NCI-H748 (cell line): Measurements from ENCODE around the gene CCL4.
"Not testable (repeated sequence)": the region's sequence is repeated elsewhere in the genome, so short reads cannot be mapped to it uniquely, and the experiment has no call there.

Experiments used
- DNase-seq: peaks from one replicate; lab custom pipeline; 2025; ENCODE audit not compliant: unreplicated experiment; lab: John Stamatoyannopoulos, UW

Gene CCL4

GRCh38 chr17:36115649-36115977 lies 12.0 kb downstream of the CCL4 start:
- DNase-seq, result not testable (repeated sequence)

DNA sequence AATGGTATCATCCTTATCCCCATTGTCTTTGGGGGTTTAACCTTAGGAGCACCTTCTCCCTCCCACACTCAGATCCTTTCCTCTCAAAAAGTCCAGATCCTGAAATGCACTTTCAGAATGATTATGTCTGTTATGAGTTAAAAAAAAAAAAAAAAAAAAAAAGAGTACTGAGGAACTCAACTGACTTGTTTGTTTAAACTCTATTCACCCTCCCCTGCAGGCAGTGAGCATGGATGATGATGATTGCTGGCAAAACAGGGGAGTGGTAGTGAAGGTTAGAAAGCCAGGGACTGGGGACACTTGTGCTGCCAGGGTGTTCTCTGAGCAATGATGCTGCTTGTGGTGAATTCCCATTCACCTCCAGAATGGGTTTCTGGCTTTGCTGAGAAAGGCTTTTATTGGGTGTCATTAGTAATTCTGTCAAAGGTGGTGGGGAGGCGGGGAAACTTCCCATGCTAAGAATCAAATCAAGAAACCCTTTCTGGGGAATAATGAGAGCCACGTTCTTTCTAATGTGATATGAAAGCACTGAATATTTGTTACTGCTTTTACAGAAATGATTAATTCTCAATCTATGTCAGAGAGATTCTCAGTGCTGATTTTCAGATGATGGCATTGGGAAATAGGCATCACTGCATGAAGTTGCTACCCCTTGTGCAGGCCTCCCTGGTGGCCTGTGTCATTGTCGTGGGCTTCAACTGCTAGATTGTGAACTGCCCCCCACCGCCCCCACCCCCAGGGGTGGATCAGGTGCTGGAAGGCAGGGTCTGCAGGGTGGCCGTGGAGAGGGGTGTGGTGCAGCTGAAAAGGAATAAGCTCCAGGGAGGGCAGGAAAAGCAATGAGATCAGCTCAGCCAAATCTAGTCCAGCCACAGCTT lies 14.1 kb downstream of the CCL4 start:
- no peak for DNase-seq

- no peak for DNase-seq
Measured at GRCh38 chr17:36118477-36119353, 15.1 kb downstream of the CCL4 start.

GRCh38 chr17:36120221-36120620 lies 16.6 kb downstream of the CCL4 start:
- DNase-seq, result no peak

DNA sequence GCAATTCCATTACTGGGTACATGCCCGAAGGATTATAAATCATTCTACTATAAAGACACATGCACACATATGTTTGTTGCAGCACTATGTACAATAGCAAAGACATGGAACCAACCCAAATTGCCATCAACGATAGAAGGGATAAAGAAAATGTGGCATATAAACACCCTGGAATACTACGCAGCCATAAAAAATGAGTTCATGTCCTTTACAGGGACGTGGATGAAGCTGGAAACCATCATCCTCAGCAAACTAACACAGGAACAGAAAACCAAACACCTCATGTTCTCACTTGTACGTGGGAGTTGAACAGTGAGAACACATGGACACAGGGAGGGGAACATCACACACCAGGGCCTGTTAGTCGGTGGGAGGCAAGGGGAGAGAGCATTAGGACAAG lies 17.5 kb downstream of the CCL4 start:
- not testable (repeated sequence) for DNase-seq

GRCh38 chr17:36123431-36123830 lies 19.8 kb downstream of the CCL4 start:
- no peak for DNase-seq

DNA sequence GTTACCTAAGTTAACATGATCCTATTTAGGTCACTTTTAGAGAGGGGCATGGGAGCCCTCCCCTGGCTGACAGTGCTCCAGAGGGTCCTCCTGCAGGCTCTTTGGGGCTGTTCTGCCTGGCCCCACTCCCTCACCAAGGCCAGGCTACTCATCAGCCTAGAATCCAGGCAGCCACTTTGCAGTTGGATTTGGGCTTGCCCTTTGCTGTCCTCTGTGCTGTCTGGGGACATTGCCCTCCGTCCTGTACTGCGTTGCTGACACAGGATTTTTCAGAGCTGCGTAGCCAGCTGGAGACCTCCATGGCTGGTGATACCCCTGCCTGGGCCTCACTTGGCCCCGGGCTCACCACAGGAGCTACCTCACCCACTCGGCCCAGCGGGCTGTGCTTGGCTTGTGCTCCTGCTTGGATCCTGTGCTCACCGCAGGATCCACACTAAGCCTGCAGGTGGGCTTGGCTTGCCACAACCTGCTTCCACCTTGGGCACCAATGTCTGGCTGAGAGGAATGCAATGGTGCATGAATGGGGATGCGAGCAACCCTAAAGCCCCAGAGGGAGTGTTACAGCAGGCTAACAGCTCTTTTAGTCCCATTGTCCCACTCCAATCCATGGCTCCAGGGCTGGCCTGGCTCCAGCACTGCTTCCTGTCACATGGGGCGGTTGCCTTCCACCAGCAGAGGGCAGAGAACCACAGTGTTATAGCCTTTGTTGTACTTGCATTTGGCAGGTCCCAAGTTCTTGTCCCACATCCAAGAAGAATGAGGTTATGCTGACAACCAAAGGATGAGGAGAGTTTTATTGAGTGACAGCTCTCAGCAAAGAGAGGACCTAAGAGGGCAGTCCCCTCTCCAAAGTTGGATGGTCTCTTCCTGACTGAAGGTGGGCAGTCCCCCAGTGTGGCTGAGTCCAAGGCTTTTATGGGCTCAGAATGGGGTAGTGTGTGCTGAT lies 21.5 kb downstream of the CCL4 start:
- no peak for DNase-seq

- DNase-seq, result no peak
Measured at GRCh38 chr17:36127199-36127893, 23.7 kb downstream of the CCL4 start.

DNA sequence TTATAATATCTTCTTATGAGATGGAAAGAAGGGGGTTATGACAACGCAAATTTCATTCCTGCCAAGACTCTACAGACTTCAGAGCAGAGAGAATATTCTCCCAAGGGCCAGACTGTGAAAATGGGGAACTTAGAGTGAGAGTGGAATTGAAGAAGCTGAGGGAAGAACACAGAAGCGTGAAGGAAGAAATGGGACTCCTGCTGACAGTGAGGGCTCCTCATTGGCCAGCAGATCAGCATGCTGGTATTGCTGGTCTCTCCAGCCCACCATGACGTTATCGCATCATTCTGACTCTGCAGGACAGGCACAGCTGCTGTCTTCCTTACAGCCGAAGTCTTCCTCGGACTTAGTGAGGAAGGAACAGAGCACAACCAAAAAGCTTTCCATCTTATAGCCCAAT lies 24.3 kb downstream of the CCL4 start:
- DNase-seq, result no peak

DNA sequence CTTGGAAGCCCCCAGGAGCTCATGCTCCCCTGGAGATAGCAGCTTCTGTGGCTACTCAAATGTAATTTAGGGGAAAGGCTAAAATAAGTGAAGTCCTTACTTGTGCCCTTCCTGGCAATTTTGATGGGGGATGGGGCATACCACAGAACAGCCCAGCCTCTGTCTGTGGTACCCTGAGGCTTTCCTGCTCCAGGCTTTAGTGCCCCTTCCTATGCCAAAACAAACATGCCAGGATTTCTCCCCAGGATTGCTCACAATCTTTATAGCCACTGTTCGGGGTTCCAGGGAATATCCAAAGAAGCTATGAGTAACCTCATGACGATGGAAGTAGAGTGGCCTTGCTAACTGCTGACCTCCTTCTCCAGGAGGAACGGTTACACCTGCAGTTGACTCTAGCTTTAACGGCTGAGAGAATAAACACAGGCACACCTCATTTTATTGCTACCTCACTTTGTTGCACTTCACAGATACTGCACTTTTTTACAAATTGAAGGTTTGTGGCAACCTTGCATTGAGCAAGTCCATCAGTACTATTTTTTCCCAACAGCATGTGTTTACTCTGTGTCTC lies 24.9 kb downstream of the CCL4 start:
- no peak for DNase-seq

GRCh38 chr17:36129616-36130015 lies 26.0 kb downstream of the CCL4 start:
- DNase-seq, result no peak

- DNase-seq, result no peak
Measured at GRCh38 chr17:36130346-36130745, 26.7 kb downstream of the CCL4 start.

- DNase-seq, result no peak
Measured at GRCh38 chr17:36131421-36131820, 27.8 kb downstream of the CCL4 start.

DNA sequence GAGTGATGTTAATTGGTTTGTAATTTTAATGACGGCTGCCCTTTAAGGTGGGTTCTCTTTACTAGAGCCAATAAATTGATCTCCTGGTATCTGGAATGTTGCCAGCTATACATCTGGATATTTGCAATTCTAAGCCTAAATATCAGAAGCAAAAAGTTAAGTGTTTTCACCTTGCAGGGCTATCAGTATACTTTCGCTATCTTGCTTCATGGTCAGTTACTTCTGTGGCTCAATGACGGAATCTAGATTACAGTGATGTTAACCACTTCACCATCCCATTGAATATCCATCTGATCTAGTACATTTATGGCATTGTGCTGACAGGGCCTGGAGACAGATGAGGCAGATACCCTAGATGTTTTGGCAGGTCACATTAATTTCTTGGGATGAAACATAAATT lies 28.3 kb downstream of the CCL4 start:
- DNase-seq, result no peak

DNA sequence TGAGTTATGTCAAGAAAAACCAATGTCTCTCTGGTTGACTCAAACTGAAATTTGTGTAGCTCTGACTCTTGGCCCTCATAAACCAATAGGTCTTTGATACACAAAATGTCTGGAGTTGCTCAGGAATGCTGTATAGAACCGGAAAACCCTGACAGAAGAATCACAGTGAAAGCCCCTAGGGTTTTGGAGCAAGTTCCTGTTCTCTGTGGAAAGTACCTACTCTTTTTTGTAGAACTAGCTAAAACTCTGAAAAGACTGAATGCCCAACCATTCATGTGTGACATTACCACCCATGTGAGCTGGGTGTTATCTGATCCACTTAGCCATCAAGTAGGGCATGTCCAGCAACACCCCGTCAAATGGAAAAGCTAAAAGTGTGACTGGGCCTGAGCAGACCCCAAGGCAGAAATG lies 28.8 kb downstream of the CCL4 start:
- DNase-seq, result no peak

- peak; percentile 61 for DNase-seq
Measured at GRCh38 chr17:36133602-36134236, 30.1 kb downstream of the CCL4 start.

- no peak for DNase-seq
Measured at GRCh38 chr17:36135465-36135864, 31.8 kb downstream of the CCL4 start.

GRCh38 chr17:36136036-36136435 lies 32.4 kb downstream of the CCL4 start:
- no peak for DNase-seq

DNA sequence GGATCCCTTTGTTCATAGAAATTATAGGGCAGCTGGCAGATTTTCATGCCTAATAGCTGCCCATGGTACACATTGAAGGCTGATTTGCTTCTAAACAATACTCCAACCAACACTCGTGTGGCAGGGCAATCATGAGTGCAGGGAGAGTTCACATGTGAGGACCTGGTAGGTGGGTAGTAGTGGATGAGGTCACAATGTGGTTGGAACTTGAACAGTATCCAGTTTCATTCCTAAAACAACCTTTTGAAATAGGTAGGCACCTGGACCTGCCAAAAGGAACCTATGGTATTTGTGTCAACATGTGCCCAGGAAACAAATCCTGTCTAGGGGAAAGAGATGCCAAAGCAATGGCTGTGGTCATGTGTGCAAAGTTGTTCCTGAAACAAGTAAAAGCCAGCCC lies 32.8 kb downstream of the CCL4 start:
- no peak for DNase-seq

- DNase-seq, result no peak
Measured at GRCh38 chr17:36142235-36142634, 38.6 kb downstream of the CCL4 start.
